SK-N-MC (cell line): Measurements from ENCODE around the gene SLC66A1.

Experiments used
- EZH2 ChIP-seq: fragments of 200-600 bp; sonication (generic); IDR thresholded peaks from one replicate; pipeline ENCODE4 v1.6.1; 2017; ENCODE audit warnings: antibody characterized with exemption
- FOXP2 ChIP-seq: optimal IDR thresholded peaks from 2 replicates; pipeline ENCODE3; 2011; ENCODE audit warnings: mild to moderate bottlenecking, moderate library complexity; ENCODE audit not compliant: insufficient read depth; ENCODE audit errors: extremely low read length, control extremely low read depth
- POLR2AphosphoS5 ChIP-seq: IDR thresholded peaks from 2 replicates; pipeline ENCODE4 v1.6.1; 2012; ENCODE audit warnings: mild to moderate bottlenecking, low read depth, low read length, borderline replicate concordance

- TF ChIP-seq EZH2 (no peak), FOXP2 (no peak), POLR2AphosphoS5 (no peak)
These were observed 57.4 kb downstream of the SLC66A1 start for GRCh38 chr1:19369396-19370090.
